H9 (cell line): ENCODE measurements around the gene OXLD1. TPM values are rescaled to one million over a fixed set of nuclear protein-coding genes. Genes with fewer than 3 reads are reported as not detected.

Experiments
- DNase-seq: peaks from one replicate; pipeline ENCODE4 v3.0.0-alpha.2; 2017
- H2AFZ ChIP-seq: one replicate; pipeline ENCODE4 v1.6.1; 2013; ENCODE audit warnings: mild to moderate bottlenecking, low read length, control low read depth, moderate library complexity
- H2AK5ac ChIP-seq: 2 replicates; pipeline ENCODE4 v1.6.1; 2013; ENCODE audit warnings: low read length, control low read depth, mixed read lengths; ENCODE audit not compliant: insufficient read length
- H2BK120ac ChIP-seq: one replicate; pipeline ENCODE4 v1.6.1; 2013; ENCODE audit warnings: low read depth, mild to moderate bottlenecking, low read length, control low read depth, inconsistent platforms; ENCODE audit not compliant: poor library complexity, severe bottlenecking
- H2BK12ac ChIP-seq: 2 replicates; pipeline ENCODE4 v1.6.1; 2013; ENCODE audit warnings: low read length, control low read depth, mixed read lengths, low read depth; ENCODE audit not compliant: insufficient read length
- H2BK15ac ChIP-seq: 2 replicates; pipeline ENCODE4 v1.6.1; 2013; ENCODE audit warnings: low read depth, low read length, control low read depth
- H2BK20ac ChIP-seq: one replicate; pipeline ENCODE4 v1.6.1; 2013; ENCODE audit warnings: low read depth, mild to moderate bottlenecking, low read length, control low read depth, inconsistent platforms; ENCODE audit not compliant: poor library complexity, severe bottlenecking
- H2BK5ac ChIP-seq: 2 replicates; pipeline ENCODE4 v1.6.1; 2013; ENCODE audit warnings: low read length, control low read depth, mixed read lengths; ENCODE audit not compliant: insufficient read length
- H3K14ac ChIP-seq: 2 replicates; pipeline ENCODE4 v1.6.1; 2013; ENCODE audit warnings: low read length, control low read depth; ENCODE audit not compliant: insufficient read depth
- H3K18ac ChIP-seq: 2 replicates; pipeline ENCODE4 v1.6.1; 2013; ENCODE audit warnings: low read depth, mild to moderate bottlenecking, mixed read lengths, low read length, control low read depth; ENCODE audit not compliant: insufficient read length
- H3K23ac ChIP-seq: 2 replicates; pipeline ENCODE4 v1.6.1; 2013; ENCODE audit warnings: low read length, control low read depth, mixed read lengths, low read depth; ENCODE audit not compliant: insufficient read length
- H3K23me2 ChIP-seq: 2 replicates; pipeline ENCODE4 v1.6.1; 2013; ENCODE audit warnings: low read depth, mild to moderate bottlenecking, mixed read lengths, low read length, control low read depth; ENCODE audit not compliant: insufficient read length, poor library complexity, severe bottlenecking
- H3K27ac ChIP-seq: 2 replicates; pipeline ENCODE4 v1.5.1; 2013; ENCODE audit warnings: low read length, control low read depth, mixed read lengths, low read depth; ENCODE audit not compliant: insufficient read length
- H3K27me3 ChIP-seq: 2 replicates; pipeline ENCODE4 v1.6.1; 2013; ENCODE audit warnings: low read length, control low read depth, inconsistent platforms; ENCODE audit not compliant: insufficient read depth
- H3K4ac ChIP-seq: 2 replicates; pipeline ENCODE4 v1.6.1; 2013; ENCODE audit warnings: low read depth, mild to moderate bottlenecking, control low read depth, inconsistent platforms, low read length, moderate library complexity
- H3K4me1 ChIP-seq: 2 replicates; pipeline ENCODE4 v1.6.1; 2013; ENCODE audit warnings: low read length, control low read depth, inconsistent platforms; ENCODE audit not compliant: insufficient read depth
- H3K4me2 ChIP-seq: 2 replicates; pipeline ENCODE4 v1.6.1; 2013; ENCODE audit warnings: low read length, control low read depth, mixed read lengths; ENCODE audit not compliant: insufficient read length, insufficient read depth
- H3K56ac ChIP-seq: 2 replicates; pipeline ENCODE4 v1.6.1; 2013; ENCODE audit warnings: low read depth, mild to moderate bottlenecking, mixed read lengths, low read length, control low read depth; ENCODE audit not compliant: insufficient read length
- H3K79me1 ChIP-seq: 2 replicates; pipeline ENCODE4 v1.6.1; 2013; ENCODE audit warnings: low read depth, mild to moderate bottlenecking, moderate library complexity, low read length, control low read depth, inconsistent platforms; ENCODE audit not compliant: insufficient read depth, poor library complexity, severe bottlenecking
- H3K79me2 ChIP-seq: 2 replicates; pipeline ENCODE4 v1.6.1; 2013; ENCODE audit warnings: low read length, control low read depth, inconsistent platforms; ENCODE audit not compliant: insufficient read depth
- H3K9ac ChIP-seq: 2 replicates; pipeline ENCODE4 v1.6.1; 2013; ENCODE audit warnings: low read length, control low read depth, mixed read lengths; ENCODE audit not compliant: insufficient read length; ENCODE audit errors: extremely low read depth
- H3K9me3 ChIP-seq: one replicate; pipeline ENCODE4 v1.6.1; 2013; ENCODE audit warnings: low read depth, low read length, inconsistent platforms; ENCODE audit not compliant: control insufficient read depth
- H3T11ph ChIP-seq: one replicate; pipeline ENCODE4 v1.6.1; 2013; ENCODE audit warnings: mild to moderate bottlenecking, low read length, control low read depth, inconsistent platforms
- H4K20me1 ChIP-seq: one replicate; pipeline ENCODE4 v1.6.1; 2013; ENCODE audit not compliant: control insufficient read depth, insufficient read length, insufficient read depth
- H4K5ac ChIP-seq: 2 replicates; pipeline ENCODE4 v1.6.1; 2013; ENCODE audit warnings: low read depth, mild to moderate bottlenecking, mixed read lengths, low read length, control low read depth; ENCODE audit not compliant: insufficient read length
- H4K8ac ChIP-seq: replicated peaks from 2 replicates; pipeline ENCODE4 v1.6.1; 2013; ENCODE audit warnings: low read length, control low read depth, mixed read lengths, low read depth; ENCODE audit not compliant: insufficient read length
- H4K91ac ChIP-seq: 2 replicates; pipeline ENCODE4 v1.6.1; 2013; ENCODE audit warnings: low read depth, mild to moderate bottlenecking, moderate library complexity, mixed read lengths, low read length, control low read depth; ENCODE audit not compliant: insufficient read length
- H3K27ac Mint-ChIP-seq, 3 experiments: 2 replicates in 2 of 3; 3 replicates in 1 of 3; pipeline ENCODE4 v1.8.0; 2020 to 2021; ENCODE audit warnings: mixed read lengths in 3 of 3, mild to moderate bottlenecking in 1 of 3, moderate library complexity in 1 of 3
- H3K27me3 Mint-ChIP-seq: 2 replicates; pipeline ENCODE4 v1.8.0; 2021; ENCODE audit warnings: low read depth, mild to moderate bottlenecking, moderate library complexity, mixed read lengths
- H3K36me3 Mint-ChIP-seq, 3 experiments: 2 replicates in 2 of 3; 3 replicates in 1 of 3; pipeline ENCODE4 v1.8.0; 2020 to 2021; ENCODE audit warnings: low read depth in 3 of 3, mixed read lengths in 3 of 3; ENCODE audit not compliant: insufficient read depth in 1 of 3
- H3K4me1 Mint-ChIP-seq, 2 experiments: 2 replicates each; pipeline ENCODE4 v1.8.0; 2020; ENCODE audit warnings: mixed read lengths in 2 of 2
- H3K4me3 Mint-ChIP-seq, 2 experiments: 2 replicates in 1 of 2; 3 replicates in 1 of 2; pipeline ENCODE4 v1.8.0; 2020 to 2021; ENCODE audit warnings: mild to moderate bottlenecking in 2 of 2, mixed read lengths in 2 of 2, moderate library complexity in 1 of 2
- H3K9me3 Mint-ChIP-seq, 2 experiments: 2 replicates in 1 of 2; 3 replicates in 1 of 2; pipeline ENCODE4 v1.8.0; 2020; ENCODE audit warnings: mild to moderate bottlenecking in 2 of 2, mixed read lengths in 2 of 2, moderate library complexity in 1 of 2
- WGBS: extraction: QIAGEN DNeasy Blood & Tissue Kit; methylation state at CpG from one replicate; pipeline ENCODE4 v1.1.7; 2013; ENCODE audit warnings: missing lambda C conversion rate, low lambda C conversion rate, mixed read lengths; ENCODE audit not compliant: insufficient read length; ENCODE audit errors: extremely low coverage; 5-methylcytosine and 5-hydroxymethylcytosine counted together
- total RNA-seq: library from RNA; stranded (reverse); gene quantifications from 2 replicates; pipeline ENCODE4 v1.2.1, GENCODE V29; 2021
- TF ChIP-seq, protein P1 (sequence below): fragments of 200-600 bp; sonication (generic); conservative IDR thresholded peaks from 3 replicates; pipeline ENCODE4 v1.8.0; 2021; ENCODE audit warnings: antibody characterized with exemption, mild to moderate bottlenecking

The OXLD1 gene
- total RNA-seq, 1 experiment from 2014 or later: 25.0 TPM

DNA sequence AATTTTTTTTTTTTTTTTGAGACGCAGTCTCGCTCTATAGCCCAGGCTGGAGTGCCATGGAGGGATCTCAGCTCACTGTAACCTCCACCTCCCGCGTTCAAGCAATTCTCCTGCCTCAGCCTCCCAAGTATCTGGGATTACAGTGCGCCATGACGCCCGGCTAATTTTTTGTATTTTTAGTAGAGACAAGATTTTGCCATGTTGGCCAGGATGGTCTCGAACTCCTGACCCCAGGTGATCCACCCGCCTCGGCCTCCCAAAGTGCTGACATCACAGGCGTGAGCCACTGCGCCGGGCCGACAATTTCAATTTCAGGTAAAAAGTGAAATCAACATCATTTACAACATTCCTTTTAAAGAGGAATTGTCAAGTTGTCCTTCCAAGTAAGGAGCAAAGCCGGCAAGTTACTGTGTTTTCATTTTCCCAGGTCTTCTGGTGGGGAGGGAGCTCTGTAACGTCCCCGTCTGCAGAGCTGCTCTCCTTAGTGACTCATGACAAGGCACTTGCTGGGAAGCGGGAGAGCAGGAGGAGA lies 30.4 kb downstream of the OXLD1 start:
- H3K36me3 Mint-ChIP-seq: peaks cover 10 to 13% (median 11%) of the 10 kb centered on the region in 3 experiments; a peak in 5 of 7 replicates
- no peak overlapping the region for H4K8ac ChIP-seq
- peaks cover 11% of the 10 kb centered on the region for H3K79me1 ChIP-seq
- H3K9ac ChIP-seq: peak overlapping the region; percentile 90
- no peaks in the 10 kb centered on the region for H3K4me1 ChIP-seq
- no peak overlapping the region for H3K27ac ChIP-seq
- H3K14ac ChIP-seq: peak overlapping the region; percentile 70; the same call in 1 of the 2 replicates
- H2BK5ac ChIP-seq: no peak overlapping the region
- H3K56ac ChIP-seq: no peak overlapping the region
- peak overlapping the region; percentile 85 to 98 (median 96) for H3K27ac Mint-ChIP-seq
- H4K91ac ChIP-seq: no peak overlapping the region
- no peak overlapping the region for H4K5ac ChIP-seq
- H3T11ph ChIP-seq: no peak overlapping the region
- H2AFZ ChIP-seq: no peak overlapping the region
- peaks cover 8% of the 10 kb centered on the region for H3K23me2 ChIP-seq
- no peak for DNase-seq
- no CpG with 5 or more reads among the region's 18 CpGs for WGBS
- peak overlapping the region; percentile 86 for H3K4me2 ChIP-seq
- no peak overlapping the region for H2BK20ac ChIP-seq
- no peak overlapping the region for H2AK5ac ChIP-seq
- H3K27me3 Mint-ChIP-seq: no peaks in the 10 kb centered on the region
- H3K4me3 Mint-ChIP-seq: peak overlapping the region; percentile 90 to 98
- H2BK120ac ChIP-seq: no peak overlapping the region
- peaks cover 14% of the 10 kb centered on the region in 2 experiments for H3K4me1 Mint-ChIP-seq
- H2BK12ac ChIP-seq: no peak overlapping the region
- peaks cover 20% of the 10 kb centered on the region; the same call in 1 of the 2 replicates for H3K79me2 ChIP-seq
- TF ChIP-seq, protein P1, sequence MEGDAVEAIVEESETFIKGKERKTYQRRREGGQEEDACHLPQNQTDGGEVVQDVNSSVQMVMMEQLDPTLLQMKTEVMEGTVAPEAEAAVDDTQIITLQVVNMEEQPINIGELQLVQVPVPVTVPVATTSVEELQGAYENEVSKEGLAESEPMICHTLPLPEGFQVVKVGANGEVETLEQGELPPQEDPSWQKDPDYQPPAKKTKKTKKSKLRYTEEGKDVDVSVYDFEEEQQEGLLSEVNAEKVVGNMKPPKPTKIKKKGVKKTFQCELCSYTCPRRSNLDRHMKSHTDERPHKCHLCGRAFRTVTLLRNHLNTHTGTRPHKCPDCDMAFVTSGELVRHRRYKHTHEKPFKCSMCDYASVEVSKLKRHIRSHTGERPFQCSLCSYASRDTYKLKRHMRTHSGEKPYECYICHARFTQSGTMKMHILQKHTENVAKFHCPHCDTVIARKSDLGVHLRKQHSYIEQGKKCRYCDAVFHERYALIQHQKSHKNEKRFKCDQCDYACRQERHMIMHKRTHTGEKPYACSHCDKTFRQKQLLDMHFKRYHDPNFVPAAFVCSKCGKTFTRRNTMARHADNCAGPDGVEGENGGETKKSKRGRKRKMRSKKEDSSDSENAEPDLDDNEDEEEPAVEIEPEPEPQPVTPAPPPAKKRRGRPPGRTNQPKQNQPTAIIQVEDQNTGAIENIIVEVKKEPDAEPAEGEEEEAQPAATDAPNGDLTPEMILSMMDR: no peak
- H3K23ac ChIP-seq: no peak overlapping the region
- H3K27me3 ChIP-seq: no peaks in the 10 kb centered on the region
- no peak overlapping the region for H3K4ac ChIP-seq
- no peaks in the 10 kb centered on the region for H3K9me3 ChIP-seq
- 0 out of 5 replicates have a peak, but pooled peaks cover 0 to 2% of the 10 kb centered on the region in 2 experiments for H3K9me3 Mint-ChIP-seq
- H3K18ac ChIP-seq: peak overlapping the region; percentile 78
- H2BK15ac ChIP-seq: no peak overlapping the region
- H4K20me1 ChIP-seq: no peaks in the 10 kb centered on the region
